22Rv1 (cell line): Measurements from ENCODE around the gene UCK1.
"Not testable (repeated sequence)": the region's sequence is repeated elsewhere in the genome, so short reads cannot be mapped to it uniquely, and the experiment has no call there.

Experiments used
- ZFX ChIP-seq: fragments of 450-650 bp; IDR thresholded peaks from 2 replicates; pipeline ENCODE4 v1.6.1; 2017; ENCODE audit warnings: antibody characterized with exemption, borderline replicate concordance
- TF ChIP-seq, protein P1 (sequence below): fragments of 450-650 bp; IDR thresholded peaks from 2 replicates; pipeline ENCODE4 v1.5.1; 2017; ENCODE audit warnings: mild to moderate bottlenecking

GRCh38 chr9:131550465-131550864, 19.4 kb upstream of the UCK1 start:
- TF ChIP-seq, protein P1, sequence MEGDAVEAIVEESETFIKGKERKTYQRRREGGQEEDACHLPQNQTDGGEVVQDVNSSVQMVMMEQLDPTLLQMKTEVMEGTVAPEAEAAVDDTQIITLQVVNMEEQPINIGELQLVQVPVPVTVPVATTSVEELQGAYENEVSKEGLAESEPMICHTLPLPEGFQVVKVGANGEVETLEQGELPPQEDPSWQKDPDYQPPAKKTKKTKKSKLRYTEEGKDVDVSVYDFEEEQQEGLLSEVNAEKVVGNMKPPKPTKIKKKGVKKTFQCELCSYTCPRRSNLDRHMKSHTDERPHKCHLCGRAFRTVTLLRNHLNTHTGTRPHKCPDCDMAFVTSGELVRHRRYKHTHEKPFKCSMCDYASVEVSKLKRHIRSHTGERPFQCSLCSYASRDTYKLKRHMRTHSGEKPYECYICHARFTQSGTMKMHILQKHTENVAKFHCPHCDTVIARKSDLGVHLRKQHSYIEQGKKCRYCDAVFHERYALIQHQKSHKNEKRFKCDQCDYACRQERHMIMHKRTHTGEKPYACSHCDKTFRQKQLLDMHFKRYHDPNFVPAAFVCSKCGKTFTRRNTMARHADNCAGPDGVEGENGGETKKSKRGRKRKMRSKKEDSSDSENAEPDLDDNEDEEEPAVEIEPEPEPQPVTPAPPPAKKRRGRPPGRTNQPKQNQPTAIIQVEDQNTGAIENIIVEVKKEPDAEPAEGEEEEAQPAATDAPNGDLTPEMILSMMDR = not testable (repeated sequence)
- not testable (repeated sequence) for TF ChIP-seq ZFX
